Myometrial cell (primary cell): ENCODE measurements around the gene RPS27. TPM values are rescaled to one million over a fixed set of nuclear protein-coding genes. Genes with fewer than 3 reads are reported as not detected.

ENCODE experiments used
- total RNA-seq: library from RNA; depleted of rRNA; stranded (reverse); fragments of >200 nt; gene quantifications from 2 replicates; pipeline ENCODE4 v1.2.3, GENCODE V29; 2015

The RPS27 gene
- 1,649 and 2,362 TPM in 2 replicates for total RNA-seq

DNA sequence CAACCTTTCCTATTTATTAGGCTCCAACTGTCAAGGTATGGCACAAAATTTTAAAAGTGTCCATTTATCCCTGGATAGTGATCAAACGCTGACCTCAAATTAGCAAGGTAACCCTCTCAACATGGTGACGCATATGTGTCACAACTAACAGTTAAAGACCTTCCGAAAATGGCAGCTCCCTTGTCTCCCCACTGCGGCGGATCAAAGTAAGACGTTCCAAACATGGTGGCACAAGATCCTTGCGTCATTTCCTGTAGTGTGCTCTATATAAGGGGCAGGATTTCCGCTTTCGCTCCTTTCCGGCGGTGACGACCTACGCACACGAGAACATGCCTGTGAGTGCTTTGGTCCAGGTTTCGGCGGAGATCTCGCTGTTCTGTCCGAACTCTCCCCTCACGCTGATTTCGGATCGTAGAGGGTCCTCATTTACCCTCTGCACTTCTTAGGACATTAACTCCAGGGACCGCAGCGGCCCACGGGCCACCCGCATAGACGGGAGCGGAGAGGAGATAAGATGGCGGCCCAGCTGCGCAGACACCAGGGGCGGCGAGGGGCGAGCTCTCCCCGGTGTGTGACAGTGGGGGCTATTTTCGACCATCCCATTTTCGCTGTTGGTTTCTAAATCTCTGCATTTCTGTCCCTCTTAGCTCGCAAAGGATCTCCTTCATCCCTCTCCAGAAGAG is at the start of gene RPS27:
Gene RPS27 (plus strand): TSS at position 295 of the 683 bp plus-strand sequence. CDS start 35 bp downstream, at position 330.

DNA sequence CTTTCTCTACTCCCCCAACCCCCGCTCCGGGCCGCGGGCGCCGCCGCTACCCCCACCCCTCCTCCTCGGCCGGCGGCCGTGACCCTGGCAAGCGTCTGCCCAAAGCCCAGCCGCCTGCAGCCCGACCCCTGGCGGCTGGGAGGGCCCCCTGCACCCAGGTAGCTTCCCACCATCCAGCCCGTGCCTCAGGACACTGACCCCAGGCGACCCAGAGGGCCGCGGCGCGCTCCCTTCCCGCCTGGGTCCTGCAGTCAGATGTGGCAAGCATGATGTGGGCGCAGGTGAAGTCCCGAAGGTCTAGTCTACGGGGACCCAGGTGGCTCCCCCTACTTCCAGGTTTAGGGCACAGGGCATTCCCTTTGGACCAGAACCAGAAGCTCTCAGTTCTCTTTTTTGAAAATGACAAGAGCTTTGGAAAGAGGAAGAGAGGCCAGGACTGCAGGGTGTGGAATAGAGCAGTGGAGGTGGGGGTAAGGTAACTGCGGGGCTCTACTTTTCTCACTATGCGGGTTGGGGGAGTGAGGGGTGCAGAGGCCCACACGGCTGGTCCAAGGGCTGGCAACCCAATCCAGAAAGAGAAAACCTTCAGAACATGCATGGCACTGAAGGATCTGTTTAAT is 43.8 kb upstream of the RPS27 start, which contains the start of gene DENND4B:
Gene DENND4B (minus strand): TSS at position 97 of the 620 bp plus-strand sequence. CDS start 2,344 bp downstream, outside the sequence.

DNA sequence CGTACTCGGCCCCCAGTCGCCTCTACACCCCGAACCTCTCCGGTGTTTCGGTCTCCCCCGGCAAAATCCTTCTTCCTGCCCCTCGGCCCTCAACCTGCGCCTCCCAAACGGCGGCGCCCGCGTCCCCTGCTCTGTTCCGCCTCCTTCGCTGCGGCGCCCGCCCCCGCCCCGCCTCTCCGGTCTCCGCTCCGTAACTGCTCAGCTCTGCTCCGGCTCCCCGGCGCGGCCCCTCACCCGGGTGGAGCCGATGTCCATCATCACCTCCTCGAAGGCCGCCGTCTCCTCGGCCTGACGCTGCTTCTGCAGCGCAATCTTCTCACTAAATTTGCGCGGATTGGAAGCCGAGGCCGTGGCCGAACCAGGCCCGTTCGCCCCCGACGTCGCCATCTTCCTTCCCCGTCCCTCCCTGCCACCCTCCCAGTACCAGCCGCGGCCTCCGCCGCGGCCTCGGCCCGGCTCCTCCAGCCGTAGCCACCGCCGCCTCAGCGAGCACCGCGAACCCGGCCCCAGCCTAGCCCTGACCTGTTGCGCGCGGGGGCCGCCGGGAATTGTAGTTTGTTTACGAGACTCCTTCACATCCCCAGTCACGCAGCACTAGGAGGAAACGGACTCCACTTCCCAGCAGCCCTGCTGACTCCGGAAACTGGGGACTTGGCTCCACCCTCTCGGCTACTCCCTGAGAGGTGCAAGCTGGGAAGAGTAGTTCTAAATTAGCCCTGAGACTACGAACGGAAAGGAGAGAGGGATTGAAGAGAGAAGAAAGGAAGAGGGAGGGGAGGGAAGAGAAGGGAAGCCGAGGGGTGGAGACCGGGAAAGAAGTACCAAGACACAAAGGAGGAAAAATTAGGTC is 32.2 kb upstream of the RPS27 start, which contains the start of gene CRTC2:
Gene CRTC2 (minus strand): TSS at position 502 of the 850 bp plus-strand sequence. CDS start 115 bp downstream, at position 387.

GRCh38 chr1:153963030-153963849 is 27.3 kb upstream of the RPS27 start, which contains the start of gene SLC39A1:
Gene SLC39A1, minus strand, starts transcription at chr1:153963537. Its CDS starts 822 bp downstream, at chr1:153962715.

GRCh38 chr1:153967107-153967999 is 23.2 kb upstream of the RPS27 start, which contains the start of gene CREB3L4:
Gene CREB3L4, plus strand, starts transcription at chr1:153967902. Its CDS starts 624 bp downstream, at chr1:153968526.

DNA sequence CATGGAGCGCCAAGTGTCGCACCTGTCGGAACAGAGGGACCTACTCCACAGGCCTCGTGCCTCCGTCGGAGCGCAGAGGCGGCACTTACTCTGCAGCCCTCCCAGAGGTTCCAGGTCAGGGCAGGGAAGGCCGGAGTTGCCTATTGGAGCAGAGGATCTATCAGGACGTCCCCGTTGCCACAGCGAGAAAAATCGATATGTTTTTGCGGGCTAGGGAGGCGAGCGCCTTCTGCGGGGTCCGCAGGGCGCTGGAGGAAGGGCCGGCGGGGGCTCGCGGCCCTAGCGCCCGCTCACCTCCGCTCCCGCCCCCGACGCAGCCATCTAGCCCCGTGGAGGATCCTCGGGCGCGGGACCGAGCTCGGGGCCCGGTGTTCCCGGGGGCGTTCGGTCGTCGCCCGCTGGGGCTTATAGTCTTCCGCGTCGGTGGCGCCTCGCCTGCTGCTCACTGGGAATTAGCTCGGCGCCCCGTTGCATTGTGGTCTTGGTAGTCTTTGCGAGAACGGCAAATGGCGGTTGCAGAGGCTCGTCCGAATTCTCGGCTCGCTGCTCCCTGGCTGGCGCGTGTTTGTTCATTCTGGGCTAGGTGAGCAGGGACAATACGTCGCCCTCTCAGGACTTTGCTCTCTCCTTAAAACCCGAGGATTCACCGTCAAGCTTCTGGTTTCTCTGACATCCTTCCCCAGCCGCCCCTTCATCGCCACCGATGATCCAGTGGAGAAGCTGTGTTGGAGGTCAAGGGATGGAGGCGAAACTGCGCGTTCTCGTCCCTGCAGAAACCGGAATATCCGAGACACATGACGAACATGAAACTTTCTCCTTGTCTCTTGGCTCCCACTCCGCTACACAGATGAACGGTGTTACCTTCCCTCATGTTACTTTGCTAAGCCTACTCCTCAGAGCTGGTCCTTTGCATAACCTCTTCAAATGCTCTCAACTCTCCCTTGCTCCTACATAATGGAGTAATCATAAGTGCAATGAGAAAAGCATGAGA is 13.0 kb upstream of the RPS27 start, which contains the start of gene JTB:
Gene JTB (minus strand): TSS at position 425 of the 991 bp plus-strand sequence. CDS start 422 bp downstream, at position 3.

GRCh38 chr1:153985941-153986761 is 4.4 kb upstream of the RPS27 start, which contains the start of gene RAB13:
Gene RAB13, minus strand, starts transcription at chr1:153986339. Its CDS starts 103 bp downstream, at chr1:153986236.

Other genes with a start within 250 kb of the RPS27 start
- gene SLC27A3, start 215.4 kb upstream of the RPS27 start, total RNA-seq, result 5.8 and 8.7 TPM in 2 replicates
- 3.7 and 8.5 TPM in 2 replicates for gene GATAD2B, start 67.8 kb upstream of the RPS27 start, total RNA-seq
- gene DENND4B, start 44.0 kb upstream of the RPS27 start, total RNA-seq, result 6.4 and 8.6 TPM in 2 replicates
- gene CRTC2, start 32.1 kb upstream of the RPS27 start, total RNA-seq, result 8.0 and 10.4 TPM in 2 replicates
- gene SLC39A1, start 27.2 kb upstream of the RPS27 start, total RNA-seq, result 139 and 147 TPM in 2 replicates
- gene CREB3L4, start 22.9 kb upstream of the RPS27 start, total RNA-seq, result 7.8 and 14.7 TPM in 2 replicates
- 204 and 241 TPM in 2 replicates for gene JTB, start 13.1 kb upstream of the RPS27 start, total RNA-seq
- 36.2 and 47.3 TPM in 2 replicates for gene RAB13, start 4.4 kb upstream of the RPS27 start, total RNA-seq
- not detected in 2 replicates for gene NUP210L, start 164.3 kb downstream of the RPS27 start, total RNA-seq
- gene TPM3, start 201.3 kb downstream of the RPS27 start, total RNA-seq, result 592 and 711 TPM in 2 replicates
- not detected in 2 replicates for gene CFAP141, start 215.6 kb downstream of the RPS27 start, total RNA-seq
- 69.8 and 72.1 TPM in 2 replicates for gene UBAP2L, start 230.2 kb downstream of the RPS27 start, total RNA-seq